Panc1 (cell line): Measurements from ENCODE around the gene PAXIP1.

Experiments used
- CTCF ChIP-seq: fragments of 450-650 bp; IDR thresholded peaks from 2 replicates; pipeline ENCODE4 v1.5.1; 2017; ENCODE audit warnings: mild to moderate bottlenecking
- POLR2AphosphoS5 ChIP-seq: IDR thresholded peaks from 2 replicates; pipeline ENCODE4 v1.6.1; 2012; ENCODE audit warnings: mild to moderate bottlenecking, low read depth, low read length, moderate library complexity
- REST ChIP-seq, 2 experiments: IDR thresholded peaks; 2 replicates each; pipeline ENCODE4 v1.6.1; 2011 to 2012; ENCODE audit warnings: low read depth in 2 of 2, control low read depth in 1 of 2, low read length in 1 of 2, mild to moderate bottlenecking in 1 of 2, moderate library complexity in 1 of 2; ENCODE audit not compliant: insufficient read depth in 1 of 2
- SIN3A ChIP-seq: IDR thresholded peaks from 2 replicates; pipeline ENCODE4 v1.6.1; 2012; ENCODE audit warnings: low read depth, mild to moderate bottlenecking, low read length, moderate library complexity, borderline replicate concordance; ENCODE audit not compliant: insufficient read depth
- TCF7L2 ChIP-seq: IDR thresholded peaks from 2 replicates; pipeline ENCODE4 v1.6.1; 2011; ENCODE audit warnings: mild to moderate bottlenecking, low read depth, low read length, inconsistent platforms

- TF ChIP-seq CTCF (no peak), POLR2AphosphoS5 (no peak), REST (IDR thresholded peaks at IDR 0.05; ENCODE audit: insufficient read depth in 1 of 2, low read depth in 2 of 2, low read length in 1 of 2) (no peak), SIN3A (no peak), TCF7L2 (no peak)
Measured at GRCh38 chr7:154931906-154932305, 71.0 kb downstream of the PAXIP1 start.
